WI38 (cell line): ENCODE data around the gene CNDP1.

Experiments
- H3K4me3 ChIP-seq: 2 replicates; pipeline ENCODE4 v1.5.1; 2011; ENCODE audit warnings: low read depth, mild to moderate bottlenecking, control low read depth, low read length
- CTCF ChIP-seq: IDR thresholded peaks from 2 replicates; pipeline ENCODE4 v1.5.1; 2012; ENCODE audit warnings: low read depth, mild to moderate bottlenecking, control low read depth, low read length

The CNDP1 gene

GRCh38 chr18:74494514-74494913, 39.8 kb upstream of the CNDP1 start:
- no peak overlapping the region for H3K4me3 ChIP-seq
- no peak for TF ChIP-seq CTCF

DNA sequence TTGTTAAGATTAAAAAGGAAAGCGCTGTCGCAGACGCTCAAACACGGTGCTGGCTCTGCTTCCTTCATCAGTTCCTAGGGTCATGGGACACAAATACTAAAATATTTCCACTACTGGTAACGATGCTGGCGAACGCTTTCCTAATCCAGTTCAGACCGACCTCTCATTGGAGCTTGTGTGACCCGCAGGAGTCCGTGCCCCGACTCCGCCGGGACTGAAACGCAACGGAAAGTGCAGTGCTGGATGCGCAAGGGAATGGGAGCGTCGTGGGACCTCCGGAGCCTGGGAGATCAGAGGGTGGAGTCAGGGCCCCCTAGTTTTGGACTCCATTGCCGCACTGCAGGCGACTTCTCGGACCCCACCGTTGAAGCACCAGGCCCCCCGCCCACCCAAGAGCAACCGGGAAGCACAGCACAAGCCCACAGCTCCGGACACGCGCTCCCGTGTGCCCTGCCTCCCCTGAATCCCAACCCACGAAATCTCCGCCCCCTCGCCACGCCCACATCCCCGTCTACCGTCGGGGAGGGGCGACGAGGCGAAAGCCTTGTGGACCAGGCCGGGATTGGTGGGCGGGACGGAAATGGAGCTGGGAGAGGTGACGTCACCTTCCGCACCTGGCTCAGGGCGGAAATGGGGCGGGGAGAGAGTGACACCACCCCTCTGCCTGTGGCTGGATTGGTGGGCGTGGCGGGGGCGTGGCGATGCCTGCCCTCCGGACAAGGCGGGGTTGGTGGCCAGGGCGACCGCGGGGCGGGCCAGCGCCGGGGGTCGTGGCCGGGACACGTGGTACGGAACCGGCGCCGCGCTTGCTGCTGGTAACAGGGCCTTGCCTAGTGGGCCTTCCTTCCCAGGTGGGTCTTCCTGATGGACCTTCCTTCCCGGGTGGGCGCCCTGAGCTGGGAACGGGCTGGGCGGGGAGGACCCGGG, 38.5 kb upstream of the CNDP1 start, which contains the start of gene CNDP2:
CNDP2 (plus strand) TSS at position 783 of the 927 bp plus-strand sequence. CDS start 3,611 bp downstream, outside the sequence.
- no peak for TF ChIP-seq CTCF
- H3K4me3 ChIP-seq = peak within 1 kb of the TSS; percentile 90

- TF ChIP-seq CTCF = 0 out of 2 replicates have a peak, but pooled peaks have one; percentile 13
- H3K4me3 ChIP-seq = peak overlapping the region; percentile 90
Observed at GRCh38 chr18:74496508-74497323, 37.6 kb upstream of the CNDP1 start.

DNA sequence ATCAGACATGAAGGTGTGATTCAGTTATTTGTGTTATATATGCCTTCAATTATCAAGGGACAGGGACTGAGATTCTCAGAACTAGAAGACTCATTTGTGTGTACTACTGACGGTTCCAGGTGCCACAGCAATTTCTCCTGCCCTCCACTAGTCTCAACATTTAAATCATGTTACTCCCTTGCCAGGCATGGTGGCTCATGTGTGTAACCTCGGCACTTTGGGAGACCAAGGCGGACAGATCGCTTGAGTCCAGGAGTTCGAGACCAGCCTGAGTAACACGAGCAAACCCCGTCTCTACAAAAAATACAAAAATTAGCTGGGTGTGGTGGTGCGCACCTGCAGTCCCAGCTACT, 37.0 kb upstream of the CNDP1 start:
- H3K4me3 ChIP-seq = peak overlapping the region; percentile 90
- TF ChIP-seq CTCF = no peak

DNA sequence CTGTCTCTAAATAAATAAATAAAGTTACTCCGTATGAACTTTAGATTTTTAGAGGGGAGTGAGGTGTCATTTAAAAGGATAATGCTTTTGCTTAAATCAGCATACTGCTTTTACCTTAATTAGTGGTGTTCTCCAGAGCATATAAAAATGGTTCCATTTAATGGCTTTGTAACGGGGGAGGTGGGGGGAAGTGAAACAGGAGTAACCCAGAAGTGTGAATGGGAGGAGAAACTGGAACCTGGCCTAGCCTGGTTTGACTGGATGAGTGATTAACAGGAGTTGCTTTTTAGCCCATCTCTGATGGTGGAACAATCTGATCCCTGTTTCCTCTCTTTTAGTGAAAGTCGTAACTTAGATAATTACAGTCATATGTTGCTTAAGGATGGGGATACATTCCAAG, 36.5 kb upstream of the CNDP1 start:
- TF ChIP-seq CTCF = no peak
- H3K4me3 ChIP-seq = no peak overlapping the region

- H3K4me3 ChIP-seq = no peak overlapping the region
- TF ChIP-seq CTCF = no peak
Observed at GRCh38 chr18:74498712-74499627, 35.3 kb upstream of the CNDP1 start.
